Ammon's horn (tissue), 1 donor: ENCODE data around the gene OST4.
"Not testable (repeated sequence)": the region's sequence is repeated elsewhere in the genome, so short reads cannot be mapped to it uniquely, and the experiment has no call there.

Experiments
- DNase-seq: peaks from one replicate; pipeline ENCODE4 v3.0.0-alpha.2; 2016; ENCODE audit warnings: low spot score

Gene OST4

GRCh38 chr2:27078267-27079194, 7.1 kb upstream of the OST4 start, which contains the start of gene EMILIN1:
EMILIN1 (plus strand) TSS chr2:27078615; CDS start chr2:27079066, 451 bp downstream.
- DNase-seq: peak; percentile 74

GRCh38 chr2:27077231-27077630, 5.8 kb upstream of the OST4 start:
- DNase-seq: no peak

GRCh38 chr2:27076323-27076722, 4.9 kb upstream of the OST4 start:
- DNase-seq: no peak

GRCh38 chr2:27075566-27075871, 4.1 kb upstream of the OST4 start:
- DNase-seq: not testable (repeated sequence)

GRCh38 chr2:27074738-27075565, 3.5 kb upstream of the OST4 start:
- peak; percentile 56 for DNase-seq

GRCh38 chr2:27073782-27074181, 2.3 kb upstream of the OST4 start:
- DNase-seq: no peak

GRCh38 chr2:27072920-27073319, 1.5 kb upstream of the OST4 start:
- DNase-seq: no peak

- no peak for DNase-seq
Measured at GRCh38 chr2:27071990-27072830, 756 bp upstream of the OST4 start.

- no peak for DNase-seq
Measured at GRCh38 chr2:27070653-27071276, 689 bp downstream of the OST4 start.

GRCh38 chr2:27069961-27070618, 1.4 kb downstream of the OST4 start:
- DNase-seq: no peak

GRCh38 chr2:27069436-27069835, 2.0 kb downstream of the OST4 start:
- no peak for DNase-seq

- DNase-seq: no peak
Measured at GRCh38 chr2:27067385-27067784, 4.1 kb downstream of the OST4 start.

- no peak for DNase-seq
Measured at GRCh38 chr2:27065128-27065527, 6.3 kb downstream of the OST4 start.

- DNase-seq: no peak
Measured at GRCh38 chr2:27060323-27060722, 11.1 kb downstream of the OST4 start.

- no peak for DNase-seq
Measured at GRCh38 chr2:27059141-27059820, 12.2 kb downstream of the OST4 start.

GRCh38 chr2:27058210-27058609, 13.2 kb downstream of the OST4 start:
- DNase-seq: no peak

- no peak for DNase-seq
Measured at GRCh38 chr2:27057184-27057583, 14.3 kb downstream of the OST4 start.

- no peak for DNase-seq
Measured at GRCh38 chr2:27054721-27055120, 16.7 kb downstream of the OST4 start.

- DNase-seq: no peak
Measured at GRCh38 chr2:27053776-27054175, 17.7 kb downstream of the OST4 start.

- no peak for DNase-seq
Measured at GRCh38 chr2:27053321-27053720, 18.1 kb downstream of the OST4 start.
